DOHH2 (cell line): ENCODE data around the gene PLTP.

Source experiments
- CTCF ChIP-seq: fragments of 200-600 bp; sonication (generic); IDR thresholded peaks from one replicate; pipeline ENCODE4 v1.5.1; 2014; ENCODE audit warnings: antibody characterized with exemption, mild to moderate bottlenecking, low read depth, low read length; ENCODE audit not compliant: poor library complexity, severe bottlenecking
- EZH2phosphoT487 ChIP-seq: fragments of 200-600 bp; sonication (generic); IDR thresholded peaks from 2 replicates; pipeline ENCODE4 v1.6.1; 2017; ENCODE audit warnings: borderline replicate concordance, mild to moderate bottlenecking, antibody characterized with exemption, low read length, moderate library complexity, mixed read lengths

- TF ChIP-seq CTCF (no peak), EZH2phosphoT487 (no peak)
Measured at GRCh38 chr20:45959956-45960630, 48.1 kb upstream of the PLTP start.
